Skeletal muscle tissue (tissue), 4 donors: ENCODE results near the gene SLC13A3. TPM values are rescaled to one million over a fixed set of nuclear protein-coding genes. Genes with fewer than 3 reads are reported as not detected.

Experiments
- H3K27ac ChIP-seq: one replicate; pipeline ENCODE4 v1.7.0; 2013; ENCODE audit warnings: mild to moderate bottlenecking, low read depth, low read length, inconsistent platforms
- H3K27me3 ChIP-seq, 3 donors: one replicate each; pipeline ENCODE4 v1.7.0; 2013; ENCODE audit warnings: low read length in 3 of 3; ENCODE audit not compliant: control insufficient read depth in 3 of 3, insufficient read depth in 3 of 3
- H3K36me3 ChIP-seq, 3 donors: one replicate each; pipeline ENCODE4 v1.7.0; 2013; ENCODE audit warnings: low read length in 3 of 3; ENCODE audit not compliant: control insufficient read depth in 3 of 3, insufficient read depth in 3 of 3
- H3K4me1 ChIP-seq, 3 donors: one replicate each; pipeline ENCODE4 v1.7.0; 2013; ENCODE audit warnings: low read length in 3 of 3, mild to moderate bottlenecking in 3 of 3; ENCODE audit not compliant: control insufficient read depth in 3 of 3, insufficient read depth in 3 of 3
- H3K4me3 ChIP-seq, 3 donors: one replicate each; pipeline ENCODE4 v1.7.0; 2013; ENCODE audit warnings: low read length in 3 of 3
- H3K9ac ChIP-seq, 3 donors: one replicate each; pipeline ENCODE4 v1.7.0; 2013; ENCODE audit warnings: low read length in 3 of 3, mild to moderate bottlenecking in 3 of 3, moderate library complexity in 2 of 3, low read depth in 1 of 3
- H3K9me3 ChIP-seq, 3 donors: one replicate each; pipeline ENCODE4 v1.7.0; 2013; ENCODE audit warnings: low read length in 3 of 3; ENCODE audit not compliant: control insufficient read depth in 3 of 3
- total RNA-seq: library from RNA; depleted of rRNA; stranded (reverse); fragments of >200 nt; gene quantifications from one replicate; pipeline ENCODE4 v1.2.3, GENCODE V29; 2014
- donor health status: Osteomylitis.

The SLC13A3 gene
- total RNA-seq, 1 donor from 2014 or later, result 2.6 TPM

DNA sequence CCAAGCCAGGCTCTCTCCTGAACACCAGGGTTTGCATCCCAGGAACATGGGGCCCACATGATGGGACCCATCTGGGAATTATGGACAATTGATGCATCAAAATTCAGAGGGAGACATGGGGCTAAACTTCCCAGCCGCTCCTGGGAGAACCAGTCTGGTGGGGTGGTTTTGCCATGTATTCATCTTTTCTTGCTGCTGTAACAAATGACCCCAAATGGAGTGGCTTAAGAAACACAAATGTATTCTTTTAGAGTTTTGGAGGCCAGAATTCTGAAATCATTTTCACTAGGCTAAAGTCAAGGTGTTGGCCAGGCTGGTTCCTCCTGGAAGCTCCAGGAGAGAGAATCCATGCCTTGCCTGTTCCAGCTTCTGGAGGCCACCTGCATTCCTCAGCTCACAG is 6.5 kb downstream of the SLC13A3 start:
- H3K9ac ChIP-seq, result no peak overlapping the region
- no peaks in the 10 kb centered on the region for H3K9me3 ChIP-seq
- peaks cover 0 to 6% (median 3%) of the 10 kb centered on the region in 3 donors for H3K27me3 ChIP-seq
- H3K4me1 ChIP-seq, result no peaks in the 10 kb centered on the region
- no peak overlapping the region for H3K4me3 ChIP-seq
- H3K36me3 ChIP-seq, result no peaks in the 10 kb centered on the region
- no peak overlapping the region for H3K27ac ChIP-seq

- no peak overlapping the region for H3K4me3 ChIP-seq
- H3K9ac ChIP-seq, result no peak overlapping the region
- no peak overlapping the region for H3K27ac ChIP-seq
- no peaks in the 10 kb centered on the region for H3K36me3 ChIP-seq
- peaks cover 0 to 6% (median 3%) of the 10 kb centered on the region in 3 donors for H3K27me3 ChIP-seq
- H3K4me1 ChIP-seq, result no peaks in the 10 kb centered on the region
- no peaks in the 10 kb centered on the region for H3K9me3 ChIP-seq
Measured at GRCh38 chr20:46644160-46644559, 7.1 kb downstream of the SLC13A3 start.

DNA sequence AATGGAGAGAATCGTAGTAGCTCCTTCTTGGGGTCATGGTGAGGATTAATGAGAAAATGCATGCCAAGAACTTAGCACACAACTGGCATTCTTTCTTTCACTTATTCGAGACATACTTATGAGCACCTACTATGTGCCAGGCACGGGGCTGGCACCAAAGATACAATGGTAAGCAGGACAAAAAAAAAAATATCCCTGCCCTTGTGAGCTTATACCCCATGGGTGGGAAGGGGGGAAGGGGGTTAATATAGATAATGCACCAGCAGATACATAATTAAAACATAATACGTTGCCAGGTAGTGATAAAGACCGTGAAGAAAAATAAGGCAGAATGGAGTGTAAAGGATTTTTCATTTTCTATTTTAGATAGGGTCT is 8.3 kb downstream of the SLC13A3 start:
- Histone ChIP-seq H3K9ac (no peak overlapping the region), H3K9me3 (no peaks in the 10 kb centered on the region), H3K4me1 (no peaks in the 10 kb centered on the region), H3K27me3 (peaks cover 0 to 12% (median 7%) of the 10 kb centered on the region in 3 donors), H3K27ac (no peak overlapping the region), H3K4me3 (no peak overlapping the region), H3K36me3 (no peaks in the 10 kb centered on the region)

DNA sequence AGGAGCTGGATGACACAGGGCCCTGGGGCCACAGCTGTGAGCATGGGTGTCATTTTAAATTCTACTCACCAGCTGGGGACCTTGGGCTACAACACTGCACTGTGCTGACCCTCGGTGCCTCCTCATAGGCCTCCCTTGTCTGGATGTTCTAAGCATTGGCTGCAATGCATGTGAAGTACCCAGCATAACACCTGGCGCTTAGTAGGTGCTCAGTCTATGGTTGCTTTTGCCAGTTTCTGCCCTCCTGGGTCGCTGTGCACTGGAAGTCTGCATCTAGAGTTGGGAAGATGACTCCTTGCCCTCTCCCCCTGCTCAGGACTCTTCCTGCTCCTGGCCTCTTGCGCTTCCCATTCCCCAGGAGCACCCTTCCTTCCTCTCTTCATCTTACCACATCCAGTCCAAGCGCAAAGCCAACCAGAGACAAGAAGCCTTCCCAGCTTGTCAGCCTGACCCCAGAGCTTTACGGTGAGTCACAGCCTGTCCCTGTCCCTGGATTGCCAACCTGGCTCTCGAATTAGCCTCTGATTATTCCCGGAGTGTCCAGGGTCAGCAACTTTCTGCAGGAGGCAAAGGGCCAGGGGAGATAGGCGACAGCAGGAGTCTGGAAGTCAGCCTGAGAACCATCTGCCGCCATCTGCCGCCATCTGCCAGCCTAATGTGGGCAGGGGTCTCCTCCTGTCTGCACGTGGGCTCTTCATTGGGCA is 8.8 kb downstream of the SLC13A3 start:
- Histone ChIP-seq H3K9ac (no peak overlapping the region), H3K4me1 (no peaks in the 10 kb centered on the region), H3K36me3 (no peaks in the 10 kb centered on the region), H3K4me3 (no peak overlapping the region), H3K27ac (no peak overlapping the region), H3K9me3 (no peaks in the 10 kb centered on the region), H3K27me3 (peaks cover 0 to 17% (median 7%) of the 10 kb centered on the region in 3 donors)

- H3K27me3 ChIP-seq, result peaks cover 0 to 19% (median 7%) of the 10 kb centered on the region in 3 donors
- H3K9me3 ChIP-seq, result no peaks in the 10 kb centered on the region
- H3K4me1 ChIP-seq, result no peaks in the 10 kb centered on the region
- H3K36me3 ChIP-seq, result no peaks in the 10 kb centered on the region
- H3K4me3 ChIP-seq, result no peak overlapping the region
- H3K27ac ChIP-seq, result no peak overlapping the region
- H3K9ac ChIP-seq, result no peak overlapping the region
Measured at GRCh38 chr20:46641424-46641823, 9.8 kb downstream of the SLC13A3 start.

GRCh38 chr20:46640536-46641311 is 10.5 kb downstream of the SLC13A3 start:
- Histone ChIP-seq H3K9me3 (no peaks in the 10 kb centered on the region), H3K27ac (no peak overlapping the region)

GRCh38 chr20:46640044-46640443 is 11.2 kb downstream of the SLC13A3 start:
- Histone ChIP-seq H3K27me3 (peaks cover 0 to 19% (median 9%) of the 10 kb centered on the region in 3 donors), H3K36me3 (no peaks in the 10 kb centered on the region), H3K27ac (no peak overlapping the region), H3K9me3 (no peaks in the 10 kb centered on the region), H3K9ac (no peak overlapping the region), H3K4me1 (no peaks in the 10 kb centered on the region), H3K4me3 (no peak overlapping the region)

More at GRCh38 chr20:46640536-46641311, 10.5 kb downstream of the SLC13A3 start:
- Histone ChIP-seq H3K4me3 (no peak overlapping the region), H3K27me3 (peaks cover 0 to 19% (median 7%) of the 10 kb centered on the region in 3 donors), H3K4me1 (no peaks in the 10 kb centered on the region), H3K9ac (no peak overlapping the region), H3K36me3 (no peaks in the 10 kb centered on the region)

GRCh38 chr20:46639587-46639986 is 11.7 kb downstream of the SLC13A3 start:
- Histone ChIP-seq H3K9ac (no peak overlapping the region), H3K27ac (no peak overlapping the region)

DNA sequence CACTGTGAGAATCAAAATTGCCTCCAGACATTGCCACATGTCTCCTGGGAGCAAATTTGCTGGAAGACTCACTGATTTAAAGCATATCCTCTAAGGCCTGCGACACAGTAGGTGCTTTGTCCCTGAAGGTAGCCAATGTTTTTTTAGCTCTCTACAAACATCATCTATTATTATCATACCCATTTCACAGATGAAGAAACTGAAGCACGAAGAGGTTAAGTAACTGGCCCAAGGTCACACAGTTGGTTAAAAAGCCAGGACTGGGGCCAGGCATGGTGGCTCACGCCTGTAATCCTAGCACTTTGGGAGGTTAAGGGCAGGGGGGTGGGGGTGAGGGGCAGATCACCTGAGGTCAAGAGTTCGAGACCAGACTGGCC is 12.4 kb downstream of the SLC13A3 start:
- Histone ChIP-seq H3K27ac (no peak overlapping the region), H3K27me3 (peaks cover 0 to 19% (median 9%) of the 10 kb centered on the region in 3 donors), H3K36me3 (no peaks in the 10 kb centered on the region), H3K4me3 (no peak overlapping the region), H3K9ac (no peak overlapping the region), H3K9me3 (no peaks in the 10 kb centered on the region), H3K4me1 (no peaks in the 10 kb centered on the region)

More at GRCh38 chr20:46639587-46639986, 11.7 kb downstream of the SLC13A3 start:
- Histone ChIP-seq H3K9me3 (no peaks in the 10 kb centered on the region), H3K4me3 (no peak overlapping the region), H3K27me3 (peaks cover 0 to 19% (median 9%) of the 10 kb centered on the region in 3 donors), H3K36me3 (no peaks in the 10 kb centered on the region), H3K4me1 (no peaks in the 10 kb centered on the region)
